NCI-H748 (cell line): Measurements from ENCODE around the gene UBIAD1.
"Not testable (repeated sequence)": the region's sequence is repeated elsewhere in the genome, so short reads cannot be mapped to it uniquely, and the experiment has no call there.

Experiments used
- DNase-seq: peaks from one replicate; lab custom pipeline; 2025; ENCODE audit not compliant: unreplicated experiment; lab: John Stamatoyannopoulos, UW

UBIAD1 gene, protein sequence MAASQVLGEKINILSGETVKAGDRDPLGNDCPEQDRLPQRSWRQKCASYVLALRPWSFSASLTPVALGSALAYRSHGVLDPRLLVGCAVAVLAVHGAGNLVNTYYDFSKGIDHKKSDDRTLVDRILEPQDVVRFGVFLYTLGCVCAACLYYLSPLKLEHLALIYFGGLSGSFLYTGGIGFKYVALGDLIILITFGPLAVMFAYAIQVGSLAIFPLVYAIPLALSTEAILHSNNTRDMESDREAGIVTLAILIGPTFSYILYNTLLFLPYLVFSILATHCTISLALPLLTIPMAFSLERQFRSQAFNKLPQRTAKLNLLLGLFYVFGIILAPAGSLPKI

DNA sequence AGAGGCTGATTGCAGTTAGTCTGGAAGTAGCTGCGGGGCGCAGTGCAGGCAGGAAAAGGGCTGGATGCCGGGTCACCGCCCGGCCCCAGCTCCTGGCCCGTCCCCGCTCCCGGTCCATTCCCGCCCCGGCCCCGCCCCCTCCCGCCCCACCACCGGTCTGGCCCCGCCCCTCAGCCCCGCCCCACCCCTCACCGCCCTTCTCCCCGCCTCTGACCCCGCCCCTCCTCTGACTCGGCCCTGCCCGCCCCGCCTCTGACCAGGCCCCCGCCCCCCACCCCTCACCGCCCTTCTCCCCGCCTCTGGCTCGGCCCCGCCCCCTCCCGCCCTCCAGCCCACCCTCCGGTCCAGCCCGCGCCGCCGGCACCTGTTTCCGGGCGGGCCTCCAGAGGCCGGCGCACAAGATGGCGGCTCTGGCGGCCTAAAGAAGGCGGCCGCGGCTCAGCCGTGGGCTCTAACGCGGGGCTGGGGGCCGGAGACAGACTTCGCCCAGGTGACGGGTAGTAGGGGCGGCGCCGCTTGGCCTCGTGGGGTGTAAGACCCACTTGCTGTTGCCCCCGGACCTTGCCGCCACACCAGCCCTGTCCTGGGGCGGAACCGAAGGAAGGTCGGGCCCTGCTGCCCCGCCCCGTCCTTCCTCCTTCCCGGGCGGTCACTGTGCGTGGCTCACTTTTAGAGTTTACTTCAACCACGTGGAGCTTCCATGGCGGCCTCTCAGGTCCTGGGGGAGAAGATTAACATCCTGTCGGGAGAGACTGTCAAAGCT, at the start of gene UBIAD1:
TSS of gene UBIAD1 (plus strand) at position 367 of the 763 bp plus-strand sequence. CDS start at position 701, 334 bp downstream.
- peak; percentile 79 for DNase-seq

DNA sequence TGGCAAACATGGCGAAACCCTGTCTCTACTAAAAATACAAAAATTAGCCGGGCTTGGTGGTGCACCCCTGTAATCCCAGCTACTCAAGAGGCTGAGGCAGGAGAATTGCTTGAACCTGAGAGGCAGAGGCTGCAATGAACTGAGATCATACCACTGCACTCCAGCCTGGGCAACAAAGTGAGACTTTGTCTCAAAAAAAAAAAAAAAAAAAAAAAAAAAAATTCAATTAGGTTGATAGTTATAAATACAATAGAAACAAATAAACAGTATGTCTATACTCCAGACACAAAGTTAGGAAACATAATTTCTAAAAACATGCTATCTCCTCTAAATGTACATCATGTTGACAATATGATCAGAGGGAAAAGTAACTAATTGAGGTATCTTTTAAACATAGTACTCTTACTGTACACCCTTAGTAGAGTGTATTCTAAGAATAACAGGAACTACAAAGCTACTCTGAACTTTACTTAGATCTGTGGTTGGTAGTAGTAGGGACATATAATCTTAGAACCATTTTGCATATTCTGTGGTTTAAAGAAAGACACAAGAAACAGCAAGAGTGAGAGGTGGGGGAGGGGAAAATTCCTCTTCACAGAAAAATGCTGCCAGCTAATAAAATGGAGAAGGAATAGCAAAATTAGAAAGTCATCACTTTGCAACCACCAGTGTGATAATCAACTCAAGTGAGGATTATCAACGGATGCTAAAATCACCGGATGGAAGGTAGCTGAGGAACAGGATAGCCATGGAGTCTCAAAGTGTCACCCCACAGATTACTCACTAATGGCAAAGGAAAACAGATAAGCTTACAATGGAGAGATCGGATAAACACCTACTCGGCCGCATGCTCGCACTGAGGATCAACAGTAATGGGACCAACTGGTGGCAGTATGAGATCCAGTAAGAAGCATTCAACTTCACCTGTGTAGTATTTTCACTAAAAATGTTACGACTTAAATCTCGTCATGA, 45.6 kb upstream of the UBIAD1 start:
- no peak for DNase-seq

DNA sequence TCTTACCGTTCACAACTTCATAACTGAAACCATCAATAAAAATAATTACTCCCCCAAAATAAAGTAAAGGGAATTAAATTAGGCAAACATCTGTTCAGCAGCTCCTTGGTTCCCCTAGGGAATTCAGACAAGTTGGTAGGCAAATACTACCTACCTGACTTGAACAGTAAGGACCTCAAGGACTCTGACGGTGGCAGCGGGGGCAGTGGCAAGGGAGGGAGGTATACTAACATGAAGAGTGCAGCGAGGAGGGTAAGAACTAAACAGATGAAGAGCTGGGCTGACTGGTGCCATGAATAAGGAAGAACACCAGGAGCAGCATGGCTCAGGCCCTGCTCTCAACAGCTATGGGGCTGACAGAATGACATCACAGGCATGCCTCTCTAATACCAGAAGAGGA, 43.8 kb upstream of the UBIAD1 start:
- DNase-seq = no peak

DNA sequence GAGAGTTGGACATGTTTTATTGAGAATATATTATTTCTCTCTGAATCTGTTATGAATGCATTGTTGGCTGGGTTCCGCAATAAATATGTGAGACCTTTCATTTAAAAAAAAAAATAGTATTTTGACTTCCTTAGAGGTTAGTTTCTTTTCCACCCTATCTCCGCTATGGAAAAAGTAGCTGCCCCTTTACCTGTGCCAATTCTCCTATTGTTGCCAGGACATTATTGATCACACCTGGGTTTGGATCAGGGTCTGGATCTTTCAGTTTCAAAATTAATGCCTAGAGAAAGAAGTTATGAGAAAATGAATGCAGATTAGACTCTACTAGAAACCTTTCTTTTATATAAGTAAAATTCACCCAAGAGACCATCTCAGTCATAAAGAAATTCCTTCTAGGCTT, 39.8 kb upstream of the UBIAD1 start:
- no peak for DNase-seq

DNA sequence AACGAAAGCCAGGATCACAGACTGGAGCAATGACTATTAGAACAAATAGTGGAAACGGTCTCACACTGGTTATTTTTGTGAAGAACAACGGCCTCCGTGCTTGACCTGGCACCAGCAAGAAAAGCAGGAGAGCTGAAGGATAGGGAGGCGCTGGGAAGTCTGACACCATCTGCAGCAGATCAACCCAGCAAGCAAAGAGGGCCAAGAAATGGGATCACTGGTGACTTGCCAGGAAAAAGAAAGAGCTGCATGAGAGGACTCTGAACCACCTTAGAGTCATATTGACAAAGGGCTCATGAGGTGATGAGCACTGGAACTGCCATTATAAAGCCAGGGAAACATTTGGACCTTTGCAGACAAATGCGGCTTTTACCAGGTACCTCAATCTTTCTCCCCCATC, 35.6 kb upstream of the UBIAD1 start:
- no peak for DNase-seq

DNA sequence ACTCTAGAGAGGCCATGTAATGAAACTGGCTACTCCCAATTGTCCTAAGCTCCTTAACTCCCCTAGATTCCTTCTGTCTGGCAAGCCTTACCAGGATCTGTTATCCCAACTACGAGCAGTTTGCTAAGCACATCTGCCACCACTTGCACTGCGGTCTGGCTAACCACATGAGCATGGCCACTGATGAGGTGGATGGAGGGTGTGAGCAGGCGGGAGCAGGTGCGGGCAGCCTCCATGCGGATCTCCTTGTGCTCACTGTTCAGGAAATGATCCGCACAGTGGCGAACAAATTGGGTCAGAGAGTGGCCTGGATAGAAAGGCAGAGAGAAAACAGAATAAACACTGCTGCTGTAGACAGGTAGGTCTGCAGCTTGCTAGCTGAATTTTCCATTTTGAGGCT, 34.7 kb upstream of the UBIAD1 start:
- no peak for DNase-seq

DNA sequence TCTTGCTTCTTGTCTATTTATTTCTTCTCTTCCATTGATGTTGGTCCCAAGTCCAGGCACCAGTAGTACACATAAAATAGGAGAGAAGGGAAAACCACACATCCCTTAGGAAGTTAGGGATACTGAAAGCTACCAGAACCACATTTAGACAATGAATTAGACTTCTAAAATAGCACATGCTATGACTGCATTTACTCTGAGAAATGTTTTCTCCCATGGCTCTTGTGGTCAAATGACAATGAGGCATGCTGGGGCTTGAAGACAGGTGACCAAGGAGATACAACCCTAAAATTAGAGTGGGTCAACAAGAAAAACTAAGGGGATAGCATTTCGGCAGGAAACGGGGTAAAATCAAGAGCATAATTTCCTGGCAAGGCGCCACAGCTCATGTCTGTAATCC, 27.8 kb upstream of the UBIAD1 start:
- no peak for DNase-seq

DNA sequence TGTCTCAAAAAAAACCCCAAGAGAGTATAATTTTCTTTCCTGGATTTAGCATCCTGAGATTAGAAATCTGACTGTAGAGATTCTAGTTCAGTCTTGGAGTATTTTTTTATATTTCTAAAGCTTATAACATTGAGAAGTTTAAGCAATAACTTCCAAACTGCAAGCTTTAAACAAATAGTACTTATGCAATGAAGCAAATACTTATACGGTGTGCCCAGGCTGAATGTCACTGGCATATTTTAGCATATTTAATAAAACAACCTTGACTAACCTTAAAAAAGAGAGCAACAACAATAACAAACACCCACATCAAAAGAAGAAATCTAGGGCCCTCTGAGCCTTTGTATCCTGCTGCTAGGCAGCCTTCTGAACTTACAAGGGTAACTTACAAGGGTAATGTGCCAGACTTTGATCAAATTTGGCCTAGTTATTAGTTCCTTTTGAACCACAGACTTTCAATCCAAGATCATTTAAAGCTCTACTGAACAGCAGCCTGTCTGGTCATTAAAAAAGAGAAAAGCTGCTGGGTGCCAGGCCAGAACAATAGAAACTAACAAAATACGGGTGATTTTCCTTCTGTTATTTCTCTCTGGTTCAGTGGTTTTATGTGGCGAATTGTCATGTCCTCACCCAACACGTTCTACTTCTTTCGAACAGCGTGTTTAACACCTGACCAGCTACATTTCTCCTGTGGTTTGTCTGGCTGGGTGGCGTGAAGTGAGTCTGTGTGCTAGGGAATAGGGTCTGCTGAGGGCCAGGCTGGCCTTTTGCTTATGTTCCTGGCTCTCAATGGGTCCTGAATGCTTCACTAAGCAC, 26.9 kb upstream of the UBIAD1 start:
- peak; percentile 5 for DNase-seq

DNA sequence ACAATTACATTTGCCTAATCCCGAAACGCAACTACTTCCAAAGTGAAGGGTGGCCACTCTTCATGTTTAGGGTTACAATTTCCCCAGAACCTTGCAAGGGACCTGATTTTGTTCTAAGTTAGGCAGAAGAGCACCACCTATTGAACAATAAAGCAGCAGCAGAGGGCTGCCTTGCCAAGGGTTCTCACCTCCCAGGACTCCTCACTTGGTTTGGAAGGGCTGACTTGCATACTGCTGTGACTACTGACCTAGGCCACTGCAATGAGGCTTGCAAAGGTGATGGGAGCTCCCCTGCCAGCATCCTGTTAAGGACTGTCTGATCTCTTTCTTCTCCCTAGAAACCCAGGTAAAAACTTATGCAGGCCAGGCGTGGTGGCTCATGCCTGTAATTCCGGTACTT, 24.8 kb upstream of the UBIAD1 start:
- no peak for DNase-seq

DNA sequence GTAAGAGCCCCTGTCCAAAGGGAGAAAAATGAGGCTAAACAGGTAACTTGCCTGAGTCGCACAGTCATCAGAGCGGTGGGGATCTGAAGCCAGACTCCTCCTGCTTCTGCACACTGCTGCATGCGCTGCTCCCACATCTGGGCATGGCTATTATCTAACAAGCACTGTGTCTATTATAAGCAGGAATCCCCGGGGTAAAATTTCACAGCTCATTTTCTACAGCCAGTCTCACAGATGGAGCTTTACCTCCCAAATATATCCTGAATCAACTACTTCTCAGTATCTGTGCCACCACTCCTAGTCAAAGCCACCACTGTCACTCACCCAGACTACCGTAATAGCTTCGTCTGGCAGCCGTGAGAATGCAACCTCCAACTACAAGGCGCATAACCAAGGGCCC, 20.5 kb upstream of the UBIAD1 start:
- no peak for DNase-seq

DNA sequence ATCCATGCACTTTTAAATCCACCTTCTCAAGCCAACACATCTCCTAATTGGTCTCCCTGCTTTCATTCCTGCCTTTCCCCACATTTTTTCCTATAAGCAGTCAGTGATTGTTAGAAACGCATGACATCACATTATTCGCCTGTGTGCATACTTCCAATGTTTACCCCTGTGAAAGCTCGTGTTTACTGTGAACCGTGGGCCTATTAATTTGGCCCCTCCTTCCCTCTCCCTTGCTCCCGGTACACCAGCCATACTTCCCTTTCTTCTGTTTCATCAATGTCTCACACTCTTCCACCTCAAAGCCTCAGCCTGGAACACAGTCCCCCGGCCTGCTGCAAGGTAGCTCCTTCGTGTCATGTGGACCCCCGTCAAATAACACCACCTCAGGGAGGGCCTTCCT, 19.8 kb upstream of the UBIAD1 start:
- DNase-seq = no peak

DNA sequence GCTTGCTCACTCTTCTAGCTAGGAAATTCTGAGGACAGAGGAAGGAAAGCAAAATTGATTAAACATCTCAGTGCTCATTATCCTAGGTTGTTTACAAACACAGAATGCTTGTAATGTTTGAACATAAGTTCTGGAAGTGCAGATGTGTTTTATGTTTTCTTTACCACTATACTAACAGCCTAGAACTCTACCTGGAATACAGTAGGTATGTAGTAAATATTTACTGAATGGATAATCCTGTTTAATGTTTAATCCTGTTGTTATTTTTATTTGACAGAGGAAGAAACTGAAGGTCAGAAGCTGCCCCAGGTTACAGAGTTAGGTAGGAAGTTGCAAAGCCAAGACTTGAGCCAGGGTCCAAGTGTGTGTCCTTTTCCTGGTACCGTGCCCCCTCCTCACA, 16.7 kb upstream of the UBIAD1 start:
- DNase-seq = no peak

DNA sequence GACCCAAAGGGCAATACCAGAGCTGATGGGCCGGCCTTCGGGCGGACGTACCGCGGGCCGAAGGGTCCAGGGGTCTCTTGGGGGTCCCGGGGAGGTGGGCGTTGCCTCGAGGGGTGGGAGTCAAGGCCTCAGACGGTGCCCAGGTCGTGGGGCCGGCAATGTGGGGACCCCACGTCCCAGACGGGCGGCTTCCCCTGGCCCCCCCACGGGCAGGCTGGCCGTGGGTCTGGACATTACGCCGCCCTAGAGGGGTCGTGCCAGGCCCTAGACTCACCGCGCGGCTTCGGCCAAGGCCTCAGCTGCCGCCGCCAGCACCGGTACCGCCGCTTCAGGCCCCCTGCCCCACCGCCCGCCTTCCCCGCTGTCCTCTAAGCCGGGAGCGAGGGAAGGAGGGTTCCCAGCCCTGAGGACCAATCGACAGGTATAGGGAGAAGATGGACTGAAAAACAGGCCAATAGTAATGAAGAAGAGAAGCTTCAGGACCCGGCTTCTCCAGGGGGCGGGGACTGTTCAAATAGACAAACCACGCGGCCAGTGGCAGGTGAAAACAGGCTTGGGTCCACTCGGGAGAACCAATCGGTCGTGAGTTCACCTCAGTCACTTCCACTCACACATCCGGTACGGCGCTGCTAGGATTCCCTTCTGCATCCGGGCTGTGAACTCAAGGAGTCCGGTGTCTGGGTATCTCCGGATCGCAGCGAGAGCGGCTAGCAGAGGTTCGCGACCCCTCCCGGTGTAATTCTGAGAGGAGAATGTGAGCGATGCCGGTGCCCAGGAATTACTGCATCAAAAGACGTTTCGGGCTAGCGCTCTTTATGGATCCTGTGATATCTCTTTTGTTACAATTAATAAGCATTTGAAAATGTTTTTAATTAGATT, 10.6 kb upstream of the UBIAD1 start, which contains the start of gene MTOR:
TSS of gene MTOR (minus strand) at position 381 of the 879 bp plus-strand sequence. CDS start 3,142 bp downstream, outside the sequence.
- peak; percentile 99 for DNase-seq

DNA sequence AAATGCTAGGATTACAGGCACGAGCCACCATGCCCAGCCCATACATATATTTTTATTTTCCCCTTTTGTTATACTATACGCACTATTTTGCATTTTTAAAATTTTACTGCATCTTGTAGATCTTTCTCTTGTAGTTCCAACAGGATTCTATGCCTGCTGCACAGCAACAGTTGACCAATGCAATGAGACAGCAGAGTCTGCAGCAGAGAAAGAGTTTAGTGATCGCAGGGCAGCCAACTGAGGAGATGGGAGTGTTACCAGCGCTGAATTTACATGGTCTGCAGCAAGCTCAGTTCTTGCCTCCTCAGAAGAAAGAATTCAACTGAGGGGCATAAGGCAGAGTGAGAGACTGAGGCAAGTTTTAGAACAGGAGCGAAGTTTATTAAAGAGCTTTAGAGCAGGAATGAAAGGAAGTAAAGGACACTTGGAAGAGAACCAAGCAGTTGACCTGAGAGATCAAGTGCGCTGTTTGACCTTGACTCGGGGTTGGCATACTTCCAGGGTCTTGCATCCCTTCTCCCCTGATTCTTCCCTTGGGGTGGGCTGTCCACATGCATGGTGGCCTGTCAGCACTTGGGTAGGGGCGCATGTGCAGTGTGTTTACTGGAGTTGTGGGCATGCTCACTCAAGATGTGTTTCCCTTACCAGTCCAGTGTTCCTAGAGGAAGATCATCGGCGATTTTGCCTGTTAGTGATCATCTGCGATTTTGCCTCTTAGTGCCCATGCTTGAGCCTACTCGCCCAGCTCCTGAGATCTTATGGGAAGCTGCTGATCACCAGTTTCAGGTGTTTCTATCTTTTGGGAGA, 6.5 kb upstream of the UBIAD1 start:
- DNase-seq = no peak

DNA sequence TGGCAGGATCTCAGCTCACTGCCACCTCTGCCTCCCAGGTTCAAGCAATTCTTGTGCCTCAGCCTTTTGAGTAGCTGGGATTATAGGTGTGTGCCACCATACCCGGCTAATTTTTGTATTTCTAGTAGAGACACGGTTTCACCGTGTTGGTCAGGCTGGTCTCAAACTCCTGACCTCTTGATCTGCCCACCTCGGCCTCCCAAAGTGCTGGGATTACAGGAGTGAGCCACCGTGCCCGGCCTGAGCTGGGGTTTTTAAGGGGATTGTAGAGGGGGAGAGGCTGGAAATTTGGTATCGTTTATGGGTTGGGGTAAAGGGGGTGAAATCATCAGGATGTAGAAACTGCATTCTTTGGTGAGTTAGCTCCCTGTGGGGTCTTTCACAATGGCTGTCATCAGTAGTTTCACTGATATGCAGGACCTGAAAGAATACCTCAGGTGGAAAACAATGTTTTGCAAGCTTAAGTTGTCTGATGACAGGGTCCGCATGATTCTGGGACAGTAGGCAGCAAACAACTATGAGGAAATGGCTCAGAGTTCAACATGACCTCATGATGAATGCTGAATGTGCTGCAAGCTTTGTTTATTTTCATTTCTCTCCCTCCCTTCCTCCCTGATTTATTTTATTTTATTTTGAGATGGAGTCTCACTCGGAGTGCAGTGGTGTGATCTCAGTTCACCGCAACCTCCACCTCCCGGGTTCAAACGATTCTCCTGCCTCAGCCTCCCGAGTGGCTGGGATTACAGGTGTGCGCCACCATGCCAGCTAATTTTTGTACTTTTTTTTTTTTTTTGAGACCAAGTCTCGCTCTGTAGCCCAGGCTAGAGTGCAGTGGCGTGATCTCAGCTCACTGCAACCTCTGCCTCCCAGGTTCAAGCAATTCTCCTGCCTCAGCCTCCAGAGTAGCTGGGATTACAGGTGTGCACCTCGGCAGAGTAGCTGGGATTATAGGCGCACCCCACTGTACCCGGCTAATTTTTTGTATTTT, 5.4 kb upstream of the UBIAD1 start:
- DNase-seq = not testable (repeated sequence)

DNA sequence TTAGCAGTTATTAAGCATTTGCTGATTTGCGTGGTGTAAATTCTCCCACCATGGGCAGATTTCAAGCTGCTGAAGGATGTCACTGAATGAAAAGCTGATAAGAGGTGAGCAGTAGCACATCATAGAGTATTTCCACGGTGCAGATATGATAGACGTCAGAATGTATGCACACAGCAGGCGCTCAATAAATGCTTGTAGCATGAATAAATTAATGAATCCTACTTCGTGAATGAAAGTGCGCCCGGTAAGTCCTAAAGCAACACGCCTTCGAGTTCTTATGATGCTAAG, 510 bp upstream of the UBIAD1 start:
- no peak for DNase-seq

DNA sequence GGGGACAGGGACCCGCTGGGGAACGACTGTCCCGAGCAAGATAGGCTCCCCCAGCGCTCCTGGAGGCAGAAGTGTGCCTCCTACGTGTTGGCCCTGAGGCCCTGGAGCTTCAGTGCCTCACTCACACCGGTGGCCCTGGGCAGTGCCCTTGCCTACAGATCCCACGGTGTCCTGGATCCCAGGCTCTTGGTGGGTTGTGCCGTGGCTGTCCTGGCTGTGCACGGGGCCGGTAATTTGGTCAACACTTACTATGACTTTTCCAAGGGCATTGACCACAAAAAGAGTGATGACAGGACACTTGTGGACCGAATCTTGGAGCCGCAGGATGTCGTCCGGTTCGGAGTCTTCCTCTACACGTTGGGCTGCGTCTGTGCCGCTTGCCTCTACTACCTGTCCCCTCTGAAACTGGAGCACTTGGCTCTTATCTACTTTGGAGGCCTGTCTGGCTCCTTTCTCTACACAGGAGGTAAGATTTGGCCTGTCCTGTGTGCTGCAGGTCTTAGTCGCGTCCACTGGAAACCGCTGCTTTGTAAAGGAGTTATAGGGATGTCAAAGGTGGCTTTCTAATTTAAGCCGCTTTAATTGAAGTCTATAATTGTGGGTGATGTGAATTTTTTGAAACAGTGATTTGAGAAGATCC, 717 bp downstream of the UBIAD1 start:
- DNase-seq = peak; percentile 22
